ENCODE results near the gene PDIK1L.

GRCh38 chr1:26078286-26079177, 33.1 kb upstream of the PDIK1L start:
- no peak for TF ChIP-seq GATA3 (IDR thresholded peaks at IDR 0.05; ENCODE audit: low read depth, low read length)
- no peak for TF ChIP-seq GATA2 (IDR thresholded peaks at IDR 0.05; ENCODE audit: low read depth, low read length)
